Right lobe of liver (tissue), 4 donors: Measurements from ENCODE around the gene CDK8.

Source experiments
- POLR2A ChIP-seq: fragments of 450-650 bp; IDR thresholded peaks from one replicate; pipeline ENCODE4 v1.6.1; 2017; ENCODE audit warnings: antibody characterized with exemption, mild to moderate bottlenecking
- TF ChIP-seq, protein P1 (sequence below), 4 donors: fragments of 200-600 bp in 3 of 4; fragments of 450-650 bp in 1 of 4; IDR thresholded peaks; one replicate each; pipeline versions ENCODE4 v1.5.1 to v1.8.0; 2016 to 2022; ENCODE audit warnings: antibody characterized with exemption in 4 of 4, mild to moderate bottlenecking in 2 of 4
- donor health status: DM: no; HTN: no; CAD: no.
- donor health status: DM: no; HTN: no; CAD: no.
- donor health status: DM: no; HTN: yes; CAD: no.

GRCh38 chr13:26420282-26420960, 166.5 kb downstream of the CDK8 start:
- TF ChIP-seq, protein P1, sequence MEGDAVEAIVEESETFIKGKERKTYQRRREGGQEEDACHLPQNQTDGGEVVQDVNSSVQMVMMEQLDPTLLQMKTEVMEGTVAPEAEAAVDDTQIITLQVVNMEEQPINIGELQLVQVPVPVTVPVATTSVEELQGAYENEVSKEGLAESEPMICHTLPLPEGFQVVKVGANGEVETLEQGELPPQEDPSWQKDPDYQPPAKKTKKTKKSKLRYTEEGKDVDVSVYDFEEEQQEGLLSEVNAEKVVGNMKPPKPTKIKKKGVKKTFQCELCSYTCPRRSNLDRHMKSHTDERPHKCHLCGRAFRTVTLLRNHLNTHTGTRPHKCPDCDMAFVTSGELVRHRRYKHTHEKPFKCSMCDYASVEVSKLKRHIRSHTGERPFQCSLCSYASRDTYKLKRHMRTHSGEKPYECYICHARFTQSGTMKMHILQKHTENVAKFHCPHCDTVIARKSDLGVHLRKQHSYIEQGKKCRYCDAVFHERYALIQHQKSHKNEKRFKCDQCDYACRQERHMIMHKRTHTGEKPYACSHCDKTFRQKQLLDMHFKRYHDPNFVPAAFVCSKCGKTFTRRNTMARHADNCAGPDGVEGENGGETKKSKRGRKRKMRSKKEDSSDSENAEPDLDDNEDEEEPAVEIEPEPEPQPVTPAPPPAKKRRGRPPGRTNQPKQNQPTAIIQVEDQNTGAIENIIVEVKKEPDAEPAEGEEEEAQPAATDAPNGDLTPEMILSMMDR (IDR thresholded peaks at IDR 0.05), result no peak
- no peak for TF ChIP-seq POLR2A
